ENCODE data around the gene SGTA. TPM values are rescaled to one million over a fixed set of nuclear protein-coding genes. Genes with fewer than 3 reads are reported as not detected.

SGTA gene
- total and polyA plus RNA-seq, 9 of the 15 experiments (the other 6 are each of a cell fraction or from before 2014, with no cell fraction given): 1.4 to 110 (median 49.9) TPM

DNA sequence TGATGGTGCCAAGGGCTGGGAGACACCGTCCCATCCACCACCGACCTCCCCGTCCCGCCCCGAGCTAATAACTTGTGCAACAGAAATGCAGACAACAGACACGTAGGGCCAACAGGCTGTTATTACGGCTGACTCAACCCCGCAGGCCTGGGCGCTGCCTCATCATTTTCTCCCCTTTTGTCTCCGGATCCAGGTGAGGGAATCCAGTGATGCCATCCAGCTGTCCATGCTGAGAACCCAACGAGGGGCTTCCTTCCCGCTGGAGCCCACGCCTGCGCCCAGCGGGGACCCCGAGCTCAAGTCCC lies 55.5 kb downstream of the SGTA start (continued):
- TF ChIP-seq, protein P1, sequence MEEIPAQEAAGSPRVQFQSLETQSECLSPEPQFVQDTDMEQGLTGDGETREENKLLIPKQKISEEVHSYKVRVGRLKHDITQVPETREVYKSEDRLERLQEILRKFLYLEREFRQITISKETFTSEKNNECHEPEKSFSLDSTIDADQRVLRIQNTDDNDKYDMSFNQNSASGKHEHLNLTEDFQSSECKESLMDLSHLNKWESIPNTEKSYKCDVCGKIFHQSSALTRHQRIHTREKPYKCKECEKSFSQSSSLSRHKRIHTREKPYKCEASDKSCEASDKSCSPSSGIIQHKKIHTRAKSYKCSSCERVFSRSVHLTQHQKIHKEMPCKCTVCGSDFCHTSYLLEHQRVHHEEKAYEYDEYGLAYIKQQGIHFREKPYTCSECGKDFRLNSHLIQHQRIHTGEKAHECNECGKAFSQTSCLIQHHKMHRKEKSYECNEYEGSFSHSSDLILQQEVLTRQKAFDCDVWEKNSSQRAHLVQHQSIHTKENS (CRISPR knock-in tag; IDR thresholded peaks at IDR 0.05): no peak

GRCh38 chr19:2726904-2727639 lies 56.0 kb downstream of the SGTA start:
- no peak overlapping the region for H2AFZ ChIP-seq (ENCODE audit: low read depth, low read length)
- no peak for FAIRE-seq
- no peak overlapping the region for H3K4me2 ChIP-seq (ENCODE audit: insufficient read depth, low read length)
- H3K9me1 ChIP-seq (ENCODE audit: control insufficient read depth, insufficient read depth, low read length): peaks cover 6% of the 10 kb centered on the region
- CTCF ChIA-PET (ENCODE audit: low intra/inter-chr PET ratio): no interaction called here
- H3K9me3 ChIP-seq (replicated peaks; ENCODE audit: control insufficient read depth, insufficient read depth, low read depth, low read length): no peaks in the 10 kb centered on the region
- peak; percentile 46; the same call in 1 of the 2 replicates for TF ChIP-seq ZNF263 (CRISPR knock-in tag; IDR thresholded peaks at IDR 0.05; ENCODE audit: borderline replicate concordance)
- TF ChIP-seq, protein P2, sequence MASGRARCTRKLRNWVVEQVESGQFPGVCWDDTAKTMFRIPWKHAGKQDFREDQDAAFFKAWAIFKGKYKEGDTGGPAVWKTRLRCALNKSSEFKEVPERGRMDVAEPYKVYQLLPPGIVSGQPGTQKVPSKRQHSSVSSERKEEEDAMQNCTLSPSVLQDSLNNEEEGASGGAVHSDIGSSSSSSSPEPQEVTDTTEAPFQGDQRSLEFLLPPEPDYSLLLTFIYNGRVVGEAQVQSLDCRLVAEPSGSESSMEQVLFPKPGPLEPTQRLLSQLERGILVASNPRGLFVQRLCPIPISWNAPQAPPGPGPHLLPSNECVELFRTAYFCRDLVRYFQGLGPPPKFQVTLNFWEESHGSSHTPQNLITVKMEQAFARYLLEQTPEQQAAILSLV (tag; IDR thresholded peaks at IDR 0.05): no peak
- no peak for TF ChIP-seq FOXK2 (conservative IDR thresholded peaks at IDR 0.05 in 1 of 2, IDR thresholded peaks at IDR 0.05 in 1 of 2; ENCODE audit: low read depth in 2 of 2)
- no peak for TF ChIP-seq KLF16 (IDR thresholded peaks at IDR 0.05)
- no peak for TF ChIP-seq EGR1 (conservative IDR thresholded peaks at IDR 0.05)
- no peak for TF ChIP-seq TCF7 (IDR thresholded peaks at IDR 0.05; ENCODE audit: borderline replicate concordance)
- TF ChIP-seq ZFP36 (IDR thresholded peaks at IDR 0.05; ENCODE audit: low read depth, low read length, partially characterized antibody): peak; percentile 51
- TF ChIP-seq HOMEZ (CRISPR knock-in tag; IDR thresholded peaks at IDR 0.05): no peak
- TF ChIP-seq RHOXF2B (CRISPR knock-in tag; conservative IDR thresholded peaks at IDR 0.05): no peak
- no peak for TF ChIP-seq KDM2B (CRISPR knock-in tag; IDR thresholded peaks at IDR 0.05)
- no peak for TF ChIP-seq HMGN3 (IDR thresholded peaks at IDR 0.05; ENCODE audit: borderline replicate concordance, extremely low read depth, insufficient read length, low read depth, low read length)
- TF ChIP-seq SMAD4 (CRISPR knock-in tag; conservative IDR thresholded peaks at IDR 0.05): no peak
- TF ChIP-seq POLR2G (IDR thresholded peaks at IDR 0.05; ENCODE audit: low read depth, low read length): peak; percentile 58; the same call in 1 of the 2 replicates
- POLR2A ChIA-PET: interaction anchor here (0.6 to 4.5 kb wide), 4 partner anchors 9 to 496 kb away, joined by 3 to 21 read pairs (median 7); partner anchors contain the start of gene SLC39A3
- in situ Hi-C loops (cut with MboI) (no loop called here), intact Hi-C loops (cut with micrococcal nuclease) (no loop called here)
- no peak overlapping the region for H3K27ac ChIP-seq (ENCODE audit: extremely low read depth, low read depth, low read length)
- peaks cover 9% of the 10 kb centered on the region; the same call in 1 of the 3 replicates for H3K36me3 ChIP-seq (ENCODE audit: control insufficient read depth, insufficient read depth, low read length)
- no peaks in the 10 kb centered on the region for H3K79me2 ChIP-seq (ENCODE audit: control insufficient read depth, insufficient read depth, low read length)
- peaks cover 2 to 10% of the 10 kb centered on the region in 2 experiments; a peak in 2 of 5 replicates for H3K27me3 ChIP-seq (ENCODE audit: control insufficient read depth in 2 of 2, insufficient read depth in 2 of 2, low read length in 2 of 2)
- peaks cover 13% of the 10 kb centered on the region; the same call in 1 of the 2 replicates for H4K20me1 ChIP-seq (replicated peaks; ENCODE audit: control insufficient read depth, insufficient read depth, low read length)
- WGBS (ENCODE audit: insufficient coverage, low coverage, missing lambda C conversion rate): 6% methylated on average over 26 of the region's 26 CpGs
- H3K9ac ChIP-seq (ENCODE audit: insufficient read depth in 1 of 2, low read depth in 2 of 2, low read length in 2 of 2): peak overlapping the region in 1 of 2 experiments; percentile 24; a peak in 2 of 4 replicates
- no peak overlapping the region for H3K4me3 ChIP-seq
- peaks cover 17 to 67% of the 10 kb centered on the region in 2 experiments for H3K4me1 ChIP-seq (replicated peaks in 1 of 2; ENCODE audit: control insufficient read depth in 2 of 2, insufficient read depth in 2 of 2, low read length in 2 of 2)
- DNase-seq (ENCODE audit: extremely low read depth in 1 of 4, low spot score in 3 of 4): no peak
- no TSS peak for BruUV-seq (replicated peaks)
- peak; percentile 9; the same call in 2 of the 3 replicates for ATAC-seq

All from K562 (cell line).